Epidermal melanocyte (primary cell): ENCODE measurements around the gene FSTL4.

Experiments used
- DNase-seq: peaks from one replicate; pipeline ENCODE4 v3.0.0; 2011; ENCODE audit warnings: low spot score; ENCODE audit not compliant: insufficient read length

Gene FSTL4

DNA sequence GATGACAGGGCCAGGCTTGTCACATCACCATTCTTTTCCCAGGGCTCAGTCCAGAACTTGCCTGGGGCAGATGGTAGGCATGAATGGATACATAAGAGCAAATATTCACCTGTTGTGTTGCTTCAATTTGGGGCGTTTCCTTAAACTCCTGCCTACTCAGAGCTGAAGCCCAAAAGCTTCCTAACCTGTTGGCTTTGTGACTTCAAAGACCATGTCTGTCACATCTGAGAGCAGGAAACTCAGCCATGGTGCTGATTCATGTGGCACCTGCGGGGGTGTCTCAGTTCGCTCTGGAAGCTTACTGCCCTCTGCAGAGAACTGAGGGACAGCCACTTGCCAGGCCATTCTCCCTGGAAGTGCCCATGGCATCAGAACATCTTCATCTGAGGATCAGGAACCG is 313.9 kb downstream of the FSTL4 start:
- DNase-seq, result no peak

DNA sequence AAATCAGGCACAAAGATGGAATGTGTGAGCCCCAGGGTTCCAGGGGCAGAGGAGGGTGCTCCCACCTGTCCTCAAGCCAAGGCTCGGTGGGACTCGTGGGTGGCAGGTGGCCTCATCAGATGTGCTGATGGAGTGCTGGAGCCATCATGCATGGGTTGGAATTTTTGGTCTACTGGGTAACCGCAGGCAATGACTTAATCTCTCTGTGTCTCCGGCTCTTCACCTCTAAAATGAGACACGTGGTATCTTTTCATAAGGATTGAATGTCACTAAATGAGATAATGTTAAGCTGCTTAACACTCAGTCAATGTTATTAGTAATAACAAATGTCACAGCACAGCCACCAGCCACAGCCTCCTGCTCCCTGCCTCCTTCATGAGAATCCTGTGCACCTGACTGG is 315.0 kb downstream of the FSTL4 start:
- no peak for DNase-seq

DNA sequence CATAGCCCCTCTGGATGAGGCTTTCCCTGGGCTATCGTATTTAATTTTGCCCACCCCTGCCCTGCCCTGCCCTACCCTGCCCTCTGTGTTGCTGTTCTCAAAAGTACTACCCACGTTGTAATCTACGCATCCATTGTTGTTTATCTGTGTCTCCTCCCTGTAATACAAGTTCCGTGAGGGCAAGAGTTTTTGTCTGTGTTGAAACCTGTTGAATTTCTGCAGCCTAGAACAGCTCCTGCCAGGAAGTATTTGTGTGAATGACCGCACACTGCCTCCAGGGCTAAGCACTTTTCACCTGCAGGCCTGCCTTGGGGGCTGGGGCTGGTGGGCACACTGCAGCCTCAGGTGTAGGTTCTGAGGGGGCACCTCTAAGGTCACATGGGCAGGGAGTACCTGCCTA is 315.7 kb downstream of the FSTL4 start:
- DNase-seq, result no peak

DNA sequence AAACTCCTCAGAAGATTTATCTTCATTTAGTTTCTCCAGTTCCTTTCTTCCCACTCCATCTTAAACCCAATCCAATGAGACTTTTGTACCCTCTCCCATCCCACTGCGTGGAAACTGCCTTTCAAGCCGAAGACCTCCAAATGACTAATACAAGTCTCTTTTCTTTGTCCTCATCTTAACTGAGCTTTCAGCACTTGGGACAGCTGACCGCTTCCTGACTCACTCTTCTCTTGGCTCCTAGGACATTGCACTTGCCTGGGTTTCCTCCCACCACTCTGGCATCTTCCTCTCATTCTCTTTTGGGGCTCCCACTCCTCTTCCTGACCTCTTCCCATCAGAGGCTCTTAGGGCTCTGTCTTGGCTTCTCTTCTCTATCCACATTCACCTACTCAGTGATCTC is 316.8 kb downstream of the FSTL4 start:
- DNase-seq, result no peak

DNA sequence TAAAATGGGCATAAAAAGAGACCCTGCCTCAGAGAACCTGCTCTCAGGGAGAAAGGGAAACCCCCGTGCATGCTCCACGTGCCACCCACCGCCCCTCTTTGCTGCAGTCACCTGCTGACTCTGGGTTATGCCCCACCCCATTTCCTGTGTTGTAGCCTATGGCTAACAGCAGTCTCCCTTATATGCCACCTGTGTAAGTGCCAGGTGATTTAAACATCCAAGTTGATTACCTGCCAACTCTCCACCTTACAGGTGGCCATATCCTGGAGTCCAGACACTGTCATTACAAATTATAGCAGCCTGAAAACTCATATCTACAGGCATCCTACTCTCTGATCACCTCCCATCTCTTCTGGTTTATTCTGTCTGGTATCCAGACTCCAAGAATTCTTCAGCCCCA is 318.0 kb downstream of the FSTL4 start:
- DNase-seq, result no peak

DNA sequence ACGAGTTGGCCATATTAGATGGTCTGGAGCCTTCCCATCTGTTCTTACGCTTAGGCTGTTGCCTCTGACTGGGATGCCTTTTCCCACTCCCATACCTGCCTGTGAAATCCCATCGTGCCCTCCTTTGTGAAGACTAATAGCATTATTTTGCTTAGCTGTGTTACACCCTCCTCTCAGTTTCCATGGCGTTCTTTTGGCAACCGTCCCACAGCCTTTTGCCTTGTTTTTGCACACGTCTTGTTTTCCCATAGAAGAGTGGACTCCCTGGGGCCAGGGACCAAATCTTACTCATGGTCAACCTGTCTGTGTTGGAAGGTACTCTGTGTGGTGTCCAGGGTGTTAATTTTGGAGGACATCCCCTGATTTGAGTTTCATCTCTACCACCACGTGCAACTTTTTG is 318.4 kb downstream of the FSTL4 start:
- DNase-seq, result no peak

DNA sequence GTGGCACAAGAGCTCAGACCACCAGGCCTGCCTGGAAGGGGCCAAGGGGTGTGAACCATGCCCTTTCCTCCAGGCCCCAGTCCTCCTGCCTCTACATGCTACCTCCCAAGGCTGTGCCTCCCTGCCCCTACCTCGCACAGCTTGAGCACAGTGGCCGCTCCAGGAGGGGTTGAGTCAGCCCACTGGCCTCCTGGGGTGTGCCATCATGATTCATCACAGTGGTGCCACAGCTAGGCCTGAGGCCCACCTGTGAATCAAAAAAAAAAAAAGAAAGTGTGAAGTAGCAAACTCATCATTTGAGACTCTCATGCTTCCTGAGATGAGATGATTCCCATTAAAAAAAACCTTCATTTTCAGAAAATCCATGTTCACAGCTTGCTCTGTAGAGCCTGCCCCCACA is 320.0 kb downstream of the FSTL4 start:
- no peak for DNase-seq

DNA sequence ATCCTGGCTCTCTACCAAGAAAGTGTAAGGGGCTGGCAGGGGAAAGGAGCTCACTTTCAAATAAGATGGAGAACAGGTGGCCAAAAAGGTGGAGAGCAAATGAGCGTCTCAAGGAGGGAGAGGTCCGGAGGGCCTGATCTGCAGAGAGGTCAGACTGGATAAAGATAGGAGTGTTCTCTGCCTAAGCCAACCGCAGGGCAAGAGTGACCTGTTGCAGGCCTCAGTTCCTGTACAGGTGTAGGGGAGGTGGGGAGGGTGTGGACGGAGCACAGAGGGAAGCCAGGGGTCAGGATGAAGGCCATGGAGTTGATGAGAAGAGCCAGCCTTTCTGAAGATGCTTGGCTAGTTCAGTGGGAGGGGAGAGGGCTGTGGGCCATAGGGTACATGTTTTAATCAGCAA is 320.8 kb downstream of the FSTL4 start:
- no peak for DNase-seq

DNA sequence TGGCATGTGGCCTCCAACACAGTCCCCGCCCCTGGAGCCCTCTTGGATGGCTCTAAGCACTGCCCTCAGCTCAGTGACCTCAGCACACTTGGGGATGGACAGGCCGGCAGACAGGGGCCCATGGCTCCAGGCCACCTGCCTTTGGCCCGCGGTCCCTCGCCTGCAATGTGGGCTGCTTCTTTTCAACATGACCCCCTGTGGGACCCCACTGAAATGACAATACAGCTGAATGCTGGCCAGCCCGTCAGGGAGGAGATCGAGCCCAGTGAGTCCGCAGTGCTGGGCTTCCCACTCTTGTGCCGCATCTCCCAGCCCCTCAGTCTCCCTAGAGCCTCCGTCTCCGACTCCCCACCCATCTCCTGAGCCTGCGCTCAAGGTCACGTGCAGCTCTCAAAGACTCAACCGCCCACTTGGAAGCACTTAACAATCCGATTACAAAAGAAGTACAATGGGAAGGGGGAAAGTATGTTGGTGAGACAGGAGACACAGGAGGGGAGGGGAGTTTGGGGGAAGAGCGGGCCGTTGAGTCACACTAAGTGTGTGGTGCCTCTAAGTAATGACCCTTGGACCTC is 321.6 kb downstream of the FSTL4 start:
- DNase-seq, result no peak

DNA sequence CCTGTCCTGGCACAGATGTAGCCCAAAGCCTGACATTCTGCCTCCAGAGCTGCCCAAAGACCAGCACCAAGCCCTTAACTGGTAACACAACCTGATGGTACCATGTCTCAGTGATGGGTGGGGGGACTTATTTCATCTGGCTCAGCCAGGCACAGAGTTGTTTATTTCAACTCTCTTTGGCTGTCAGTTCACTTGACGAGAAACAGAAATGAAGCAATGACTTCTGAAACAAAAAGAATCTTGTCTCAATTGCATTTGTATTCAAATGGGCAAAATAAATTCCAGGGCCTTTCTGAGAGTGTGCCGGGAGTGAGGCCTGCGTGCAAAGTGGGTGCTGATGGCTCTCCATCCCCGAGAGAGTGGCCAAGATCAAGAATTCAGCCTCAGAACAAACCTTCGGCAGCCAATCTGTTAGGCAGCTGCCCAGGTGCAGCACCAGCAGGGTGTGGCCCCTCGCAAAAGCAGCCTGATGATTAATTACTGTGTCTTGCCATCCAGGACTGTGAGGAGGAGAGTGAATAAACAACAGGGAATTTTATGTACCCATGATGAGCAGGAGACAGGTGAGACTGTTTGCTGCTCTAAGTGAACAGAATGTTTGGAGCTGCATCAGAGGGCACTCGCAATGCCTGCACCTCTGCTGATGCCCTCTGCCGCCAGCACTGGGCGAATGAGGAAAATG is 322.5 kb downstream of the FSTL4 start:
- no peak for DNase-seq

DNA sequence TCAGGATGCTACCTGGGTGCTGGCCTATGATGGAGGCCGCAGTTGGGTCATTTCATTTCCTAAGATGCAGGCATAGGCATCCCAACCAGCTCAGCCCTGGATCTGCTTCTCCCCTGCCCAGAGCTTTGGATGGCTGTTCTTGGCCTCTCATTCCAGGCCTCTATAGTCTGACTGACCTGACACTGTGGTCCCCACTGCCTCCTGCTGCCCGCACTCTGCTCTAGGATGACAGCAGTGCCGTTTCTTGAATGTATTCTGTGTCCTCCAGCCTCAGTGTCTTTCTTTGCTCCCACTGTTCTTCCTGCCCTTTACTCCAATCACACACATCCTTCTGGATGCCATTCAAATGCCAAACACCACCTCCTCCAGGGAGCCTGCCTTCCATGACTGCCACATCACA is 324.8 kb downstream of the FSTL4 start:
- DNase-seq, result no peak

DNA sequence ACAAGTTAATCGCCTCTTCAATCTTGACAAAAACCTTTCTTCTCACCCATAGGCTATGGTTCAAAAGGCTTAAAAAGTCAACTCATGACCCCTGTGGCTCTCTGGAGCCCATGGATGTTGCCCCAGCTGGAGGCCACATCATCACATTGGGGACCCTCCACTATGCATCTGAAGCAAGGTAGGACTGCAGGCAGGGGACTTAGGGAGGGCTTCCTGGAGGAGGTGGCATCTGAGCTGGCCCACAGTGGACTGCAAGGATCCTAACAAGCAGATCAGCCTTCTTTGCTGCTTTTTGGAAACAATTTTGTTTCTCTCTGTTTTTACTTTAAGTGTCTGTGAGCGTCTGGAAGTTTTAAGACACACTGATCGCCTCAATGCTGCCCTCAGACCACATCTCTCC is 325.9 kb downstream of the FSTL4 start:
- no peak for DNase-seq

DNA sequence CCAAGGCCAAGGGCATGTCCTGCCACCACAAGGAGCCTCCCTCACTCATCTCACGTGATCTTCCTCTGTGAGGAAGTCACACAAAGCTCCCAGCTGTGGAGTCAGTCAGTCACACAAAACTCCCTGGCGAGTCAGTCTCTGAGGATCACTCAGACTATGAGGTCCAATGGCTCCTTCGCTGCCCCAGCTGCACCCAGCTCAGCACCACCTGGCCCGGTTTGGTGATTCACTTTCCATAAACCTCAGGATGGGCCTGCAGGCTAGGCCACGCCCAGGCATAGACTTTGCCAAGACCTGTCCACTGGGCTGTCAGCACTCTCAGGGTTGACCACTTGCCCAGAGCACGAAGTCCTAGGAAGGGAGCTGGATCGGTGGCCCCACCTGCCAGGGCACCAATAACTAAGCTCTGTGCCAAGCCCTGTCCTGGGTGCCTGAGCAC is 326.7 kb downstream of the FSTL4 start:
- DNase-seq, result no peak

DNA sequence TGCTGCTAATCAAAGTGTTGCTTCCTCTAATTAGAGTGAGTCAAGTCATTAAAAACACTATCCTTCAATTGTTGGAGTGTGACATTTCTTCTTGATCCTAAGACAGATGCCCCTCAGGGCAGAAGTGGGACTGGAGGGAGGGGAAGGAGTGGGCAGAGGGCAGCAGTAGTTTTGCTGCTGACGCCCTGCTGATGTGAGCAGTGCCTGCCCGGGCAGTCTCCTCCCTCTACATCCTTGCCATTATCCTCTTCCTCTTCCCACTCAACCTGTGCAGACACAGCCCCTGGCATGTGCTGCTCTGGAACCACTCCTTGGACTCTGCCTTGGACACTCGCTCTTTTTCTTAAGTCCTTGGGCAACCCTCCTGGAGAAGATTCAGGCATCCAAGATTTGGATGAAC is 328.0 kb downstream of the FSTL4 start:
- DNase-seq, result no peak

DNA sequence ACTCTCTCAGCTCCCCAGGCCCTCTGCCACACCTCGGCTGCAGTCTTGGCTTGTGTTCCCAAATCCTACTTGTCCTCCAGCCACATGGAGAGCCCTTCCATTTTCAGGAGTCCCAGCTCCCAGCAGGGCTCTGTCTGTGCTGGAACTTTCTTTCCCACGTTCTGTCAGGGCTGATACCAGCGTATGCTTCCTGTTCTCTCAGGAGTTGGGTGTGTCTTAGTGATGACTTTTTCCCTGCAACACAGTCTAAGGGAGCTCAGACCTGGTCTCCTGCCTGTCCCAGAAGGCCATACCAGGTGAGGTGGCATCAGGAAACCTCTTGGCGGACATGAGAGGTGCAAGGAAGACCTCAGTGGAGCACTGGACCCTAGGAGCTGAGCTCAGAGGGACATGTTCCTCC is 334.0 kb downstream of the FSTL4 start:
- DNase-seq, result no peak

DNA sequence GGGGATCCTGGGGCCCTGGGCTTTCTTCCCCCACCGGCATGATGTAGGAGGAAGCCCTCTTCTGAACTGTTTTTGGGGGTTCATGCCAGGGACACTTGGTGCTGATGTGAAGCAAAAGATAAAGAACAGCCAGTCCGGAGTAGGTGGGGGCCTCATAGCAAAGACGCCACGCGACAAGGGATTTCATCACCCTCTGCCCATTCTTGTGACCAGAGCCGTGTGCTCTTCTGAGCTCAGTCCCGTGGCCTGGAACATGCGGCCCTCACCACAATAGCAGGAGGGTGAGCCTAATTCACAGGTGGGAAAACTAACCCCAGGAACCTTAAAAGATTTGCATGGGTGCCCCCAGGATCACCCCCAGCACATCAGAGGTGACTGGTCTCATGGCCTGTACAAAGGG is 334.6 kb downstream of the FSTL4 start:
- DNase-seq, result no peak

DNA sequence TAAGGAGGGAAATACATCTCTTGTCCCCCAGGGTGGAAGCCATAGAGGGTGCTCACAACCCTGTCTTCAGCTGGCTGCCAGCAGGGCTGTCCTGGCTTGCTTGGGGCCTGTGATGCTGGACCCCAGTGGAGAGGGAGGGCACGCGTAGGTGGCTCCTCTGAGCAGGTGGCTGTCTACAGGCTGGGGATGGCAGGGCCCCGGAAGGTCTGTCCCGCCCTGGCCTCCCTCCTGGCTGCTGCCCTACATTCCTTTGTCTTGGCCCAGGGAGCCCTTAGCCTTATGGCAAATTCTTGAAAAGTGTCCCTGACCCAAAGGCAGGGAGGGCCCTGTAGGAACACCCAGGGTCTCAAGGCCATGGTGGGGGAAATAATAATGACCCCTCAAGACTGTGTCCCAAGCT is 336.2 kb downstream of the FSTL4 start:
- DNase-seq, result no peak

DNA sequence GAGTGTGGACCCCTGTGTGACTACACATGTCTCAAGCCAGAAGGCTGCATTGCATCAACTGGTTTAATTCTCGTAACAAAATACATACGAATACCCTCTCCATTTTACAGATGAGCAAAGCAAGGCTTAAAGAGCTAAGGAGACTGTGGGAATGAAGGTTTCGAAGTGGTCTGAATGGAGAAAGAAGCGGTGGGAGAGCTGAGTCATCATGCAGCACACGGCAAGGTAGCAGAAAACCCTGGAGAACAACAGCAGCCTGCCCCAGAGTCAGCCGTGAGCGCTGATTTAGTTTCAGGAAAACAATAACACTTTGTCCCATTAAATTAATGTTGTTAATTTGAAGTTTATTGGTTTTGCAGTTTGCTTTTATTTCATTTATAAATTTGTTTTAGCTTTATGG is 336.7 kb downstream of the FSTL4 start:
- DNase-seq, result no peak

DNA sequence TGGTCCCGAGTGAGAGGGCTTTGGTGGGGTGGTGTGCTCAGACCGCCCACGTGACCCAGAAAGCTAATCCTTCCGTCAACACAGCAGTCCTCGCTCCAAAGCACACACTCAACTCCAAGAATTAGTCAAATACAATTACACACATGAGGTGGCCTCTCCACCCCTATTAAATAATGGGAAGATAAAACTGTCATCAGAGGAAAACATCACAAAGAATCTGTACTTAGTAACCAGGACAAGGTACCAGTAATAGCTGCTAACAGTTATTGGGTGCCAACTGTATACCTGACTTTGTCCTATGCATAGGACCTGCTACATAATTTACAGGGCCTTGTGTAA is 337.8 kb downstream of the FSTL4 start:
- DNase-seq, result no peak

DNA sequence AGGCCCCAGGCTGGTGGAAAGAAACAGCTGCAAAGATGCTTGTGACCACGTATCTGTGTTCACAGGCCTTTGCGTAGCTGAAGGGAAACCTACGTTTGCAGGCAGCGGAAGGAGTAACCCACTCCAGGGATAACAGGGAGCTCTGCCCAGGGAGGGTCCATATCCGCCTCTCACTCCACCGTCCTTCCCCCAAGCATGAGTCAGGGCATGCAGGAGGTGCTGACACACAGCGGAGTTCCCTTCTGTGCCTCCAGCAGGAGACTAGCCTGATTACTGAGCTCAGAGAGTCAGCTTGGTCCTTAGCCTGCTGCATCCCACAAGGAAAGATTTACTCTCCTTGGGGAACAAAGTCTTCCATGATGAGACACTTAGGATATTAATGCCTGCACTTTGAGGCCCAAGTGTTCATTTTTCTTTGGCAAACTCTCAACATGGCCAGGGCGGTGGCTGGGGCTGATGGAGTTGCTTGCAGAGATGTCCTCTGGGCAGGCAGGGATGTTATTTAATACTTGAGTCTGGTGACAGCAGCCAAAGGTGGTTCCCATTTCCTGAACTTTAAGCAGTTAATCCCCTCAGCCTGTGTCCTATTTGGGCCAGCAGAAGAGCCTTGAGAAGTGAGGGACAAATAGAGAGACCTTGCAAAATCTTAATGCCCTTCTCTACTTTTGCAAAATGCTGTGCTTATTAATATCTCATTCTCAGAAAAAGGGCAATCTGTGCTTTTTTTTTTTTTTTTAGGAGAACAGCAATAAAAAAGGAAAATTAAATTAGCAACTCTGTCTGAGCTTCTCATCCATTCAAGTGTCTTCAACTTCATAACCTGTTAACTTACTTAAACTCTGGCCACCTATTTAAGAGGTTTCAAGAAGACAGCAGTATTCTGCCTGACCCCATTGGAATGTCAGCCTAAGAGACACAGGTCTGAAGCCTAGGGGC is 338.4 kb downstream of the FSTL4 start:
- no peak for DNase-seq

DNA sequence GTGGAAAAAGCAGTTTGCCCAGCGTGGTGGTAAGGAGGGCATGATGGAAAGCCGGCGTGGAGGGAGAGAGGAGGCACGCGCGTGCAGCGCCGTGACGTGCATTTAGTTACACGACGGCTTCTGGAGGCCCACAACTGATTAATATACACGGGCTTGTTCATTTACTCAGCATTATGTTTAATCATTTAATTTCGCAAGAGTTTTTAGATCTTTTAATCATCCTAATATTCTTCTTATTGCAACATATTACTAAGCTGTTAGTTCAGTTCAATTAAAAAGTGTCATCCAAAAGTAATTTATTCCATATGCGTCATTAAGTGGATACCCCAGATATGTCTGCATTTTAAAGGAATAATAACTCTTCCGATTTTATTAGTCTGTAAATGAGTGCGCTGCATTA is 340.0 kb downstream of the FSTL4 start:
- no peak for DNase-seq

DNA sequence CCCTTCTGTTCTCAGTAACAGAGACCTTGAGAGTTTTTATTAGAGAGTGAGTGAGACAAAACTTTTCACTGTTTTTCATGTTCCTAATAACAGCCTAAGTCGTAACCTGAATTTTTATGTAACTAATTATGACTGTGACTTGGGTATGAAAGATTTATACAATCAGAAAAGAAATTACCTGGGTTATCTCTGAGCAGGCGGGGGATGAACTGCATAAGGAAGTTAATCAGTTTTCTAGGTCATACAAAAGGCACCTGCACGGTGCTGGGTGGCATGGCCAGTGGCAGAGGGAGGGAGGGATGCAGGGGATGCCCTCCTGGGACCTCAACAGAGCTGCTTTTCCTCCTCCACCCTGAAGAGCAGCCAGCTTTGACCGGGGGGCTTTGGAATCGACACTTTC is 340.7 kb downstream of the FSTL4 start:
- DNase-seq, result no peak

DNA sequence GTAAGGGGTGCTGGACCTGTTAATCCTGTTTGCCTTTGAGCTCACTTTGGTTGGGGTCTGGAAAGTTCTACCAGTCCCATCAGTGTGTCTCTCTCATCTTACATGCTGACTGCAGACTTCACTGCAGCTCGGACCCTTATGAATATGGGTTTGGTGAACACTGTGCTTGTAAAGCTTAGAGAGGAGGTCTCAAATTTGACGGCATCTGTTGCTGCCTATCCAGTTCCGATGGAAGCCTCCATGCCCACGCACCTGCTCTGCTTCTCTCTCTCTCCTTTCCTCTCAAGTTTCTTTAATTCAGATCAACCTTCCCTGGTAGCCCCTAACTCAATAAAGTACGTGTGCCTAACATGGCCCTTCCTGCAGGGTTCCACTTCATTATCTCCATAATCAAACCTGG is 342.6 kb downstream of the FSTL4 start:
- no peak for DNase-seq
